Effector memory CD8-positive, alpha-beta T cell (primary cell): ENCODE results near the gene MAPK6.

Experiments used
- ATAC-seq: fragments of 150-1000 bp; cut with Tn5 transposase; replicated peaks from 2 replicates; pipeline ENCODE4 v1.10.0; 2021; ENCODE audit warnings: mild to moderate bottlenecking, moderate library complexity
- DNase-seq, 3 experiments: peaks; one replicate each; pipeline ENCODE4 v3.0.0; 2021
- H3K27ac Mint-ChIP-seq, 2 donors: one replicate each; pipeline ENCODE4 v1.8.0; 2022; ENCODE audit warnings: mild to moderate bottlenecking in 2 of 2, mixed read lengths in 2 of 2, moderate library complexity in 2 of 2
- H3K27me3 Mint-ChIP-seq, 2 donors: one replicate each; pipeline ENCODE4 v1.8.0; 2022; ENCODE audit warnings: mixed read lengths in 2 of 2
- H3K36me3 Mint-ChIP-seq: one replicate; pipeline ENCODE4 v1.8.0; 2022; ENCODE audit warnings: mild to moderate bottlenecking, moderate library complexity, mixed read lengths; ENCODE audit not compliant: insufficient read depth
- H3K4me1 Mint-ChIP-seq, 2 donors: one replicate each; pipeline ENCODE4 v1.8.0; 2022; ENCODE audit warnings: low read depth in 2 of 2, mixed read lengths in 2 of 2
- H3K4me3 Mint-ChIP-seq, 2 donors: one replicate each; pipeline ENCODE4 v1.8.0; 2022; ENCODE audit warnings: mild to moderate bottlenecking in 2 of 2, mixed read lengths in 2 of 2, moderate library complexity in 2 of 2
- H3K9me3 Mint-ChIP-seq, 2 donors: one replicate each; pipeline ENCODE4 v1.8.0; 2022; ENCODE audit warnings: mixed read lengths in 2 of 2

MAPK6 gene

GRCh38 chr15:52018244-52018643 lies 775 bp upstream of the MAPK6 start:
- H3K27ac Mint-ChIP-seq, result peak overlapping the region; percentile 98 to 99
- H3K4me1 Mint-ChIP-seq, result peaks cover 24 to 30% of the 10 kb centered on the region in 2 donors
- no peak for ATAC-seq

GRCh38 chr15:52019394-52020220 lies 588 bp downstream of the MAPK6 start:
- ATAC-seq, result peak; percentile 58
- H3K36me3 Mint-ChIP-seq, result peaks cover 26% of the 10 kb centered on the region
- peak; percentile 50 to 55 (median 51) for DNase-seq
- no peaks in the 10 kb centered on the region for H3K9me3 Mint-ChIP-seq
- peak overlapping the region; percentile 98 to 99 for H3K27ac Mint-ChIP-seq
- peaks cover 25 to 35% of the 10 kb centered on the region in 2 donors for H3K4me1 Mint-ChIP-seq
- H3K4me3 Mint-ChIP-seq, result peak overlapping the region; percentile 95 to 98
- H3K27me3 Mint-ChIP-seq, result no peaks in the 10 kb centered on the region

More at GRCh38 chr15:52018244-52018643, 775 bp upstream of the MAPK6 start:
- Mint-ChIP-seq H3K27me3 (no peaks in the 10 kb centered on the region), H3K4me3 (peak overlapping the region; percentile 95 to 98), H3K36me3 (peaks cover 29% of the 10 kb centered on the region), H3K9me3 (no peaks in the 10 kb centered on the region)
- DNase-seq, result no peak

DNA sequence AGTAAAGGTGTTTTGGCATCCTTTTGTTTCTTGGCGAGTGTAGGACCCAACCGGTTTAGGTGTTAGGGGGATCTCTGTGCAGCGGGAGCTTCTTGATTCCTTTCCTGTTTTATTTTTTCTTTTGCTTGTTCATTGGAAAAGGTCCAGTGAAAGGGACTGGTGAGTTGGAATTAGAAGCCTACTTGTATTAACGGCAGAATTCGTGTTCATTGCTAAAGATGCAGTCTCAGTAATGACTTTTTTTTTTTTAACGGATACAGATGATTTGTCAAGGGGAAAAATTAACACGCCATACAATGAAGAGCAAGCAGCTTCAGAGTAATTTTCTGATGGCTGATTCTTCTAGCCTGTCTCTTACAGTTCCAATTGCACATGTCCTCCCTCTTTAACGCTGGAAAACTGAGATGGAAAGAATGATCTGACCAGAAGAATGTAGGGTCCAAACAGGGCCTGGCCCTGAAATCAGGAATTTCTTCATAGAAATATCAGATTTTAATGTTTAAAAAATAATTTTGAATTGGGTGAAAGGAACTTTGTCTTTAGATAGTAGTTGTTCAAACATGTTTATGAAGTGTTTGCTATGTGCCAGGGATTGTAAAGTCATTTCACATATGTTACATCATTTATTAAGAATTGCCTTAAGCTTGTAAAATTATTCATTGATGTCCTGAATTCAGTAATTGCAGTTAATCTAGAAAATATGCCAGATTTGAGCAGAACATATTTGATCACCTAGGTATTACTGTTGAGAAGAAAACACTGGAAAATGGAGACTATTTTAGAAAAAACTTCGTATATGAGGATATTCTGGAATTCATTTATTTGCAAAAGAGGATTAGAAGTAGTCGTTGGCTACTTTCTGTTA lies 1.4 kb downstream of the MAPK6 start:
- H3K9me3 Mint-ChIP-seq, result no peaks in the 10 kb centered on the region
- no peak for ATAC-seq
- DNase-seq, result no peak
- H3K27me3 Mint-ChIP-seq, result no peaks in the 10 kb centered on the region
- peaks cover 26% of the 10 kb centered on the region for H3K36me3 Mint-ChIP-seq
- peak overlapping the region; percentile 86 to 89 for H3K4me3 Mint-ChIP-seq
- peaks cover 25 to 35% of the 10 kb centered on the region in 2 donors for H3K4me1 Mint-ChIP-seq
- peak overlapping the region; percentile 98 to 99 for H3K27ac Mint-ChIP-seq

DNA sequence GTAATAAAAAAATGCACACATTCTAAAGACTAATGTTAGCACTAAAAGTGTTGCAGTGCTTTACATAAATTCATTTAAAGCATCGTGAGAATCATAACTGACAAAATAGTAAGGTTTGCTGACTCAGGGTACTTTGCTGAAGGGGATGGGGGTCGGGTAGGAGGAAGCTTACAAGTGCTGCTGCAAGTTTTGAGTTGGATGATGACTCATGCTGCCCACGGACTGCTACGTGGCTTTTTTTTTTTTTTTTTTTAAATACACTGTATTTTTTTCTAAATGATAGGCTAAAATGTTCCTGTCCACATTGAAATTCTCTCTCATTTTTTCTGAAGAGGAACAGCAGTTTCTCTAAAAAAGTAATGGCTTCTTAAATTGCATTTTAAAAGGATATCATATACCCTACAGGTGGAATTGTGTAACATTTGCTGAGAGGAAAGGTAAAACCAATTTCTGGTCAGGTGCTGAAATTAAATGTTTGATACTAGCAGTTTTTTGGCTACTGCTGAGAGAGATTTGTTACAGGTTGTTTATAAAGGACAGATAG lies 2.2 kb downstream of the MAPK6 start:
- Mint-ChIP-seq H3K9me3 (no peaks in the 10 kb centered on the region), H3K4me3 (peak overlapping the region; percentile 86 to 89), H3K27ac (peak overlapping the region; percentile 98 to 99), H3K36me3 (peaks cover 26% of the 10 kb centered on the region), H3K27me3 (no peaks in the 10 kb centered on the region), H3K4me1 (peaks cover 27 to 35% of the 10 kb centered on the region in 2 donors)
- ATAC-seq (peak; percentile 28), DNase-seq (peak; percentile 29 to 40 (median 36))

DNA sequence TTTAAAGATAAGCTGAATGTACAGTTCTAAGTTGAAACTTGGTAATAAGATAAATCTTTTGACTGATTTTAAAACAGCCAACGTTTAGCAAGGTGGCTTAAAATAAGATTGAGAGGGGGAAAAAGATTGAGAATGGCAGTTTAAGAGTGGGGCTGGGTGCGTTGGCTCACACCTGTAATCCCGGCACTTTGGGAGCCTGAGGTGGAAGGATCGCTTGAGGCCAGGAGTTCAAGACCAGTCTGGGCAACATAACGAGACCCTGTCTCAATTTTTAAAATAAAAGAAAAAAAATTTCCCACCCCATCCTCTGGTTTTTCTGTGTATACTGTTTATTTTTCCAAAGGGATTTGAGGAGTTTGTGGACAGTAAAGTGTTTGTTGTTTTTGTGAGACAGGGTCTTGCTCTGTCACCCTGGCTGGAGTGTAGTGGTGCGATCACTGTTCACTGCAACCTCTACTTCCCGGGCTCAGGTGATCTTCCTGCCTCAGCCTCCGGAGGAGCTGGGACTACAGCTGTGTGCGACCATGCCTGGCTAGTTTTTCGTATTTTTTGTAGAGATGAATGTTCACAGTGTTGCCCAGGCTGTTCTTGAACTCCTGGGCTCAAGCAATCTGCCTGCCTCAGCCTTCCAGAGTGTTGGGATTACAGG lies 3.0 kb downstream of the MAPK6 start:
- DNase-seq (no peak), ATAC-seq (no peak)
- Mint-ChIP-seq H3K27ac (no peak overlapping the region), H3K4me1 (peaks cover 28 to 38% of the 10 kb centered on the region in 2 donors), H3K9me3 (no peaks in the 10 kb centered on the region), H3K4me3 (peak overlapping the region in 1 of 2 donors; percentile 89), H3K36me3 (peaks cover 27% of the 10 kb centered on the region), H3K27me3 (no peaks in the 10 kb centered on the region)

GRCh38 chr15:52023169-52023922 lies 4.3 kb downstream of the MAPK6 start:
- ATAC-seq (no peak), DNase-seq (no peak)
- H3K27ac Mint-ChIP-seq, result peak overlapping the region in 1 of 2 donors; percentile 56
- no peaks in the 10 kb centered on the region for H3K9me3 Mint-ChIP-seq
- peaks cover 31% of the 10 kb centered on the region for H3K36me3 Mint-ChIP-seq
- H3K27me3 Mint-ChIP-seq, result no peaks in the 10 kb centered on the region
- peaks cover 28 to 38% of the 10 kb centered on the region in 2 donors for H3K4me1 Mint-ChIP-seq
- H3K4me3 Mint-ChIP-seq, result peak overlapping the region in 1 of 2 donors; percentile 40

DNA sequence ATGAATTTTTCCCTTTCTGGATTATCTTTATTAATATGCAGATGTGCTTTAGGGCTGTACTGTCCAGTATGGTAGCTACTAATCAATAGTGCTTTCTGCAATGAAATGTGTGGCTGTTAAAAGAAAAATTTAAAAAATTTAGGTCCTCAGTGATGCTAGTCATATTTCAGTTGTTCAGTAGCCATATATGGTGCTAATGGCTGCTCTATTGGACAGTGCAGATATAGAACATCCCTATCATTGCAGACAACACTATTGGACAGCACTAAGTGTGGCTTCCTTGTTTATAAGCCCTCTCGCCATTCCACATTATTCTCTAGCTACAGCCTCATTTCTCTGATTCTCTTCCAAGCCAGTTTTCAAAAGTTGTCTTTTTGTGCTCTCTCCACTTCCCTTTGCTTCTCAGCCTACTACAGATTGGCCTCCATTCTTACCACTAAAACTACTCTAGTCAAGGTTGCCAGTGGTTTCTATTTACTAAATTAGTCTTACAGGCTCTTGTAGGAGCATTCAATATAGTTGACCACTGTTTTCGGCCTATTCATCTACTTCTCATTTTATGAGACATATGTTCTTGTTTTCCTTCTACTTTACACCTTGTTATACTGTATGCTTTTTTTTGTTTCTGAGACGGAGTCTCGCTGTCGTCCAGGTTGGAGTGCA lies 9.5 kb downstream of the MAPK6 start:
- Mint-ChIP-seq H3K27ac (no peak overlapping the region), H3K9me3 (no peaks in the 10 kb centered on the region), H3K27me3 (no peaks in the 10 kb centered on the region), H3K36me3 (peaks cover 16% of the 10 kb centered on the region), H3K4me3 (no peak overlapping the region), H3K4me1 (peaks cover 17 to 20% of the 10 kb centered on the region in 2 donors)
- ATAC-seq (no peak), DNase-seq (no peak)

DNA sequence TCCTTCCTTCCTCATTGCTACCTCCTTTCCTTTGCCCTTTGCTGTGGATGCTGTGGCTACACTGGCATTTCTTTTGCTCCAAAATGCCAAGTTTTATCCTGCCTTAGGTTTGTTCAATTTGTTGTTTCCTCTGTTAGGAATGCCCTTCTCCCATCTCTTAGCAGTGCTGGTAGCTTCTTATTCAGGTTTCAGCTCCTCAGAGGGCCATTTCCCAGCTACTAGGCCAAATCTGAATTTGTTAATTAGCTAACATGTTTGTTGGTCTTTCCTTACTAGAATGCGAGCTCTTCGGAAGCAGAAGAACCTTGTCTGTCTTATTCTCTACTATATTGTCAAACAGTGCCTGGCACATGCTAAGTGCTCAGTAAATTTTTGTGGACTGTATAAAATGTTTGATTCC lies 11.0 kb downstream of the MAPK6 start:
- Mint-ChIP-seq H3K4me3 (no peak overlapping the region), H3K36me3 (peaks cover 25% of the 10 kb centered on the region), H3K9me3 (no peaks in the 10 kb centered on the region), H3K27me3 (no peaks in the 10 kb centered on the region), H3K27ac (peak overlapping the region in 1 of 2 donors; percentile 9), H3K4me1 (peaks cover 17 to 26% of the 10 kb centered on the region in 2 donors)
- no peak for ATAC-seq
- DNase-seq, result no peak

GRCh38 chr15:52031556-52031955 lies 12.5 kb downstream of the MAPK6 start:
- Mint-ChIP-seq H3K4me1 (peaks cover 14 to 31% of the 10 kb centered on the region in 2 donors), H3K4me3 (no peak overlapping the region), H3K27me3 (no peaks in the 10 kb centered on the region), H3K27ac (no peak overlapping the region), H3K9me3 (no peaks in the 10 kb centered on the region), H3K36me3 (peaks cover 30% of the 10 kb centered on the region)
- ATAC-seq (no peak), DNase-seq (no peak)

- H3K27ac Mint-ChIP-seq, result no peak overlapping the region
These were observed 19.0 kb downstream of the MAPK6 start for GRCh38 chr15:52037889-52038505.

GRCh38 chr15:52039925-52040781 lies 21.1 kb downstream of the MAPK6 start:
- Mint-ChIP-seq H3K27me3 (no peaks in the 10 kb centered on the region), H3K4me3 (no peak overlapping the region), H3K27ac (peak overlapping the region; percentile 56 to 81), H3K4me1 (peaks cover 28 to 53% of the 10 kb centered on the region in 2 donors), H3K9me3 (no peaks in the 10 kb centered on the region), H3K36me3 (peaks cover 14% of the 10 kb centered on the region)
- no peak for ATAC-seq
- no peak for DNase-seq

More at GRCh38 chr15:52037889-52038505, 19.0 kb downstream of the MAPK6 start:
- ATAC-seq (no peak), DNase-seq (no peak)
- Mint-ChIP-seq H3K27me3 (no peaks in the 10 kb centered on the region), H3K4me3 (no peak overlapping the region), H3K9me3 (no peaks in the 10 kb centered on the region), H3K4me1 (peaks cover 28 to 57% of the 10 kb centered on the region in 2 donors), H3K36me3 (peaks cover 22% of the 10 kb centered on the region)
